K562 (cell line): ENCODE data around the gene NIFK. TPM values are rescaled to one million over a fixed set of nuclear protein-coding genes. Genes with fewer than 3 reads are reported as not detected.

Experiments
- FOXA1 ChIP-seq: fragments of 450-650 bp; IDR thresholded peaks from 2 replicates; pipeline ENCODE4 v1.6.1; 2016; ENCODE audit warnings: mild to moderate bottlenecking, borderline replicate concordance
- polyA plus RNA-seq, 8 experiments: library from polyadenylated mRNA; depleted of rRNA in 4 of 8; stranded (reverse) in 5 of 8; unstranded in 3 of 8; fragments of >200 nt; fragmentation: Nextera tagmentation in 2 of 8; fragmentation: Illumina TruSeq in 1 of 8; extraction: Ambion mirVana in 2 of 8; extraction: Trizol in 1 of 8; gene quantifications; 2 replicates each; pipeline versions ENCODE4 v1.2.1 to v1.2.3, GENCODE V29; 2011 to 2014; ENCODE audit warnings: inconsistent platforms in 1 of 8, missing spikeins in 1 of 8
- total RNA-seq, 7 experiments: library from RNA; depleted of rRNA in 6 of 7; stranded (reverse); fragments of >200 nt in 6 of 7; fragmentation: Illumina TruSeq in 2 of 7; extraction: Trizol in 2 of 7; gene quantifications; 2 replicates each; pipeline versions ENCODE4 v1.2.1 to v1.2.3, GENCODE V29; 2011 to 2021; ENCODE audit warnings: low replicate concordance in 1 of 7
- TF ChIP-seq, protein P1 (sequence below), 2 experiments: fragments of 450-650 bp; IDR thresholded peaks; 2 replicates each; pipeline ENCODE4 v1.6.1; 2016; ENCODE audit warnings: mild to moderate bottlenecking in 2 of 2, borderline replicate concordance in 1 of 2, low read depth in 1 of 2, moderate library complexity in 1 of 2
- TF ChIP-seq, protein P2 (sequence below), 3 experiments: IDR thresholded peaks in 2 of 3; conservative IDR thresholded peaks in 1 of 3; 2 replicates each; pipeline ENCODE4 v1.5.1; 2011 to 2012; ENCODE audit warnings: low read length in 3 of 3, mild to moderate bottlenecking in 3 of 3, control low read depth in 2 of 3, improper control_type of control experiment in 1 of 3, inconsistent platforms in 1 of 3, low read depth in 1 of 3, mixed read lengths in 1 of 3, moderate library complexity in 1 of 3; ENCODE audit not compliant: insufficient read depth in 2 of 3

NIFK gene
- total and polyA plus RNA-seq, 9 of the 15 experiments (the other 6 are each of a cell fraction or from before 2014, with no cell fraction given), result 60.2 to 426 (median 183) TPM

DNA sequence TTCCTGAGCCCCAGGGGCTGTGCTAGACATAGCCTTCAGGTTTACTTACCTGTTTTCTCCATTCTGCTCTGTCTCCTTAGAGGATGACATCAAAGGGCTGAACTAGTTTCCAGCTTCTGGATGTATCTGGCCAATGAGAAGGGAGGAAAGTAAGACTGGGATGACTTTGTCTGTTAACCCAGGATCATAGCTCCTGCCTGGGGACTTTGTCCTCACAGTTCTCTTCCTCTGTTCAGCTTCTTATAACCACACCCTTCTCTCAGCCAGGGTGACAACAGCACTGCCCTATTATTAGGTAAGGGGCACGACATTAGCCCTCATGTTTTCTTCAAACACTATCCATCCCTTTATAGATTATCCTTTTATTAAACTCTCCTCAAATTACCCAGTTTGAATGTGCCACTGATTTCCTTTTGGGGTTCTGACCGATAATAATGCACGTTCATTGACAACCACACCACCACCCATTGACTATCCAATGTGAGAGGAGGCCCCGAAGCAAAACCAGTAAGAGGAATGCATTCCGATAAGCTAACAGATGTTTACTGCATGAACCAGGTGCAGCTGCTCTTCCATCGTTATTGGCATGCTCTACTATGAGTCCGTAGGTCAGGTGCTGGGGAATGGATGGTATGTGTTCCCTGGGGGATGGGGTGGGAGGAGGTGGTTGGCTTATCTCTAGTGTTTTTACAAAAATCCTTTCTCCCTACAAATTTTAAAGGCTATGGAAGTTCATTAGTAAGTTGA lies 42.2 kb upstream of the NIFK start (continued):
- TF ChIP-seq, protein P1, sequence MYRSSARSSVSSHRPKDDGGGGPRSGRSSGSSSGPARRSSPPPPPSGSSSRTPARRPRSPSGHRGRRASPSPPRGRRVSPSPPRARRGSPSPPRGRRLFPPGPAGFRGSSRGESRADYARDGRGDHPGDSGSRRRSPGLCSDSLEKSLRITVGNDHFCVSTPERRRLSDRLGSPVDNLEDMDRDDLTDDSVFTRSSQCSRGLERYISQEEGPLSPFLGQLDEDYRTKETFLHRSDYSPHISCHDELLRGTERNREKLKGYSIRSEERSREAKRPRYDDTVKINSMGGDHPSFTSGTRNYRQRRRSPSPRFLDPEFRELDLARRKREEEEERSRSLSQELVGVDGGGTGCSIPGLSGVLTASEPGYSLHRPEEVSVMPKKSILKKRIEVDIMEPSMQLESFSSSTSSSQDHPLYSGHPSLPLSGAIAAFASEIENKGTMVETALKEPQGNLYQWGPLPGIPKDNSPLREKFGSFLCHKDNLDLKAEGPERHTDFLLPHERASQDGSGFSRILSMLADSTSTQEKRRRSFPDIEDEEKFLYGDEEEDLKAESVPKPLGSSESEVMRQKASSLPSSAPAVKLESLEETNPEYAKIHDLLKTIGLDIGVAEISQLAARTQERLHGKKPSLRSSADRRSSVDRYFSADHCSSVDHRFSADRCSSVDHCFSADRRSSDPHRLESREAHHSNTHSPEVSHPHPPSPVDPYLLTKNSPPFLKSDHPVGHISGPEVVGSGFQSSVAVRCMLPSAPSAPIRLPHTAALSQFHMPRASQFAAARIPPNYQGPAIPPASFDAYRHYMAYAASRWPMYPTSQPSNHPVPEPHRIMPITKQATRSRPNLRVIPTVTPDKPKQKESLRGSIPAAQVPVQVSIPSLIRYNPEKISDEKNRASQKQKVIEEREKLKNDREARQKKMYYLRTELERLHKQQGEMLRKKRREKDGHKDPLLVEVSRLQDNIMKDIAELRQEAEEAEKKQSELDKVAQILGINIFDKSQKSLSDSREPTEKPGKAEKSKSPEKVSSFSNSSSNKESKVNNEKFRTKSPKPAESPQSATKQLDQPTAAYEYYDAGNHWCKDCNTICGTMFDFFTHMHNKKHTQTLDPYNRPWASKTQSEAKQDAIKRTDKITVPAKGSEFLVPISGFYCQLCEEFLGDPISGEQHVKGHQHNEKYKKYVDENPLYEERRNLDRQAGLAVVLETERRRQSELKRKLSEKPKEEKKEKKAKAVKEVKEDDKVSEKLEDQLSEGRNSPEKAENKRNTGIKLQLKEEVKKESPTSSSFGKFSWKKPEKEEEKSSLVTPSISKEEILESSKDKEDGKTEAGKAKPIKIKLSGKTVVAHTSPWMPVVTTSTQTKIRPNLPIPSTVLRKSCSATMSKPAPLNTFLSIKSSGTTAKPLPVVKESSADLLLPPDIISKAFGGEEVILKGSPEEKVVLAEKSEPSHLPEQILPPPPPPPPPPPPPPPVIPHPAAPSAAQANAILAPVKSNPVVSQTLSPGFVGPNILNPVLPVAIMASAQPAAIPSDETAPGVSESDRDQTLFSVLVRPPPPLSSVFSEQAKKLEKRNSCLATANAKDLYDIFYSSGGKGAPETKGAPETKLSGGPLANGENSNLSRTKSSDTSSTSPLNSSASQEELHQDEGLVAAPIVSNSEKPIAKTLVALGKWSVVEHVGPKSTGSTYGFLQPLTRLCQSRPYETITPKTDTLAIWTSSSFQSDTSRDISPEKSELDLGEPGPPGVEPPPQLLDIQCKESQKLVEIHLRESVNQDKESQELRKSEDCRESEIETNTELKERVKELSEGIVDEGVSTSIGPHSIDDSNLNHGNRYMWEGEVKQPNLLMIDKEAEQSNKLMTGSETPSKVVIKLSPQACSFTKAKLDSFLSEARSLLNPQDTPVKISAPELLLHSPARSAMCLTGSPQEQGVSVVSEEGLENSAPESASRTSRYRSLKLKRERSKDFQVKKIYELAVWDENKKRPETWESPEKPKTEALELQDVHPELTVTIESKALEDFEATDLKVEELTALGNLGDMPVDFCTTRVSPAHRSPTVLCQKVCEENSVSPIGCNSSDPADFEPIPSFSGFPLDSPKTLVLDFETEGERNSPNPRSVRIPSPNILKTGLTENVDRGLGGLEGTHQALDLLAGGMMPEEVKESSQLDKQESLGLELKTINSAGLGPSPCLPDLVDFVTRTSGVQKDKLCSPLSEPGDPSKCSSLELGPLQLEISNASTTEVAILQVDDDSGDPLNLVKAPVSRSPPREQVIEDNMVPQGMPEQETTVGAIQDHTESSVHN (IDR thresholded peaks at IDR 0.05; ENCODE audit: borderline replicate concordance in 1 of 2, low read depth in 1 of 2), result no peak
- TF ChIP-seq, protein P2, sequence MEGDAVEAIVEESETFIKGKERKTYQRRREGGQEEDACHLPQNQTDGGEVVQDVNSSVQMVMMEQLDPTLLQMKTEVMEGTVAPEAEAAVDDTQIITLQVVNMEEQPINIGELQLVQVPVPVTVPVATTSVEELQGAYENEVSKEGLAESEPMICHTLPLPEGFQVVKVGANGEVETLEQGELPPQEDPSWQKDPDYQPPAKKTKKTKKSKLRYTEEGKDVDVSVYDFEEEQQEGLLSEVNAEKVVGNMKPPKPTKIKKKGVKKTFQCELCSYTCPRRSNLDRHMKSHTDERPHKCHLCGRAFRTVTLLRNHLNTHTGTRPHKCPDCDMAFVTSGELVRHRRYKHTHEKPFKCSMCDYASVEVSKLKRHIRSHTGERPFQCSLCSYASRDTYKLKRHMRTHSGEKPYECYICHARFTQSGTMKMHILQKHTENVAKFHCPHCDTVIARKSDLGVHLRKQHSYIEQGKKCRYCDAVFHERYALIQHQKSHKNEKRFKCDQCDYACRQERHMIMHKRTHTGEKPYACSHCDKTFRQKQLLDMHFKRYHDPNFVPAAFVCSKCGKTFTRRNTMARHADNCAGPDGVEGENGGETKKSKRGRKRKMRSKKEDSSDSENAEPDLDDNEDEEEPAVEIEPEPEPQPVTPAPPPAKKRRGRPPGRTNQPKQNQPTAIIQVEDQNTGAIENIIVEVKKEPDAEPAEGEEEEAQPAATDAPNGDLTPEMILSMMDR (IDR thresholded peaks at IDR 0.05 in 2 of 3, conservative IDR thresholded peaks at IDR 0.05 in 1 of 3; ENCODE audit: insufficient read depth in 2 of 3, low read depth in 1 of 3, low read length in 3 of 3), result no peak
- TF ChIP-seq FOXA1, result no peak
